Kidney capillary endothelial cell (primary cell): ENCODE results near the gene PTGIS.

ENCODE experiments used
- DNase-seq: peaks from one replicate; pipeline ENCODE4 v3.0.0-alpha.2; 2018; ENCODE audit warnings: low spot score

Gene PTGIS

DNA sequence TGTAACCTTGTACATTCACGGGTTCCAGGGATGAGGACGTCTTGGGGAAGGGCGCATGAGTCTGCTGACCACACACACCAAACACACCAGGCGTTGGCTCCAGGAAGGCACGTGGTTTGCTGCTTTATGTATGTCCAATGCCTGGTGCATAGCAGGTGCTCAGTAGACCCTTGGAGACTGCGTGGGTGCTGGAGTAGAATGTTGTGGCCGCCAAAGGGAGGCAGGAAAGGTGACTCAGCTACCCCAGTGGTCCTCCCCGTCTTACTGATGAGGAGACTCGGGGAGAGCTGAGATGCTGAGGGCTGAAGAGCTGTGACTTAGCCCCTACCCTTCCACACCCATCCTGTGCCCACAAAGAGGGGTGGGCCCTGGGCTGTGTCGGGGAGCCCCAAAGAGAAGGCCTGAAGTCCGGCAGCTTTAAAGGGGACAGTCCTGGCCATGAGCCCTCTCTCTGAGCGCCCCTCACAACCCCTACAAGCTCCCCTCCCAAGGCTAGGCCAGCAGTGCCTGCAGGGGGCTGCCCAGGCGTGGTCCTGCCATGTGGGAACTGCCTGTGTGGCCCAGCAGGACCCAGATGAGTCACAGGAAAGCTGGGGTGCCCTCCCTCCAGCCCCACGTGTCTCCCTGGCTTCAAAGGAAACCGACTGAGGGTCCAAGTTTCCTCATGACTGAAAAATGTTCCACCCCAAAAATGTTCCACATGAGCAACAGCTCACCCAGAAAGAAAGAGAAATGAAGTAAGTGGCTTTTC lies 28.0 kb upstream of the PTGIS start:
- no peak for DNase-seq

DNA sequence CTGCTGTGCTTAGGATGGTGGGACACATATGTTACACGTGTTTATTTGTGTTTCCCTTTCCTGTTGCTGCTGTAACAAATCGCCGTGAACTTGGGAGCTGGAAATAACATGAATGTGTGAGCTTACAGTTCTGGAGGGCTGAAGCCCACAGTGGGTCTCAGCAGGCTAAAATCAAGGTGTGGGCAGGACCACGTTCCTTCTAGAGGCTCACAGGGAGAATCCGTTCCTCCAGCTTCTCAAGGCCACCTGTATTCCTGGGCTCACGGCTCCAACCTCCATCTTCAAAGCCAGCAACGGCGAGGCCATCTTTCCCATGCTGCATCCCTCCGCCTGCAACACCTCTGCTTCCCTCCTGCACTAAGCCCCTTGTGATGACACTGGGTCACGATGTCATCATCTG lies 27.4 kb upstream of the PTGIS start:
- DNase-seq = no peak

DNA sequence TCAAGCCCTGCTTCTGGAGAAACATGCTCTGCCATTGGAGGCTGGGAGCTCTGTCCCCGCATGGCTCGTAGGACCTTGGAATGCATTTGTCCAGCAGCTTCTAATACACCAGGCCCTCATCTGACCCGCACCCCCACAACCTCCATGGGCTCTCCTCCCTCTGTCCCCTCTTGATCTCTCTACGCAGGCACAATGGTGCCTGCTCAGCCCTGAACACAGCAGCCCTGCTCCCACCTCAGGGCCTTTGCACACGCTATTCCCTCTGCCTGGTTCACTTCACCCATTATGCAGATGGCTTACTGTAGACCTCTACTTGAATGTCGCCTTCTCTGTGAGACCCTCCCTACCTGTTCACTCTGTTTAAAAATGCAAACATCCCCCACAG lies 27.0 kb upstream of the PTGIS start:
- no peak for DNase-seq

DNA sequence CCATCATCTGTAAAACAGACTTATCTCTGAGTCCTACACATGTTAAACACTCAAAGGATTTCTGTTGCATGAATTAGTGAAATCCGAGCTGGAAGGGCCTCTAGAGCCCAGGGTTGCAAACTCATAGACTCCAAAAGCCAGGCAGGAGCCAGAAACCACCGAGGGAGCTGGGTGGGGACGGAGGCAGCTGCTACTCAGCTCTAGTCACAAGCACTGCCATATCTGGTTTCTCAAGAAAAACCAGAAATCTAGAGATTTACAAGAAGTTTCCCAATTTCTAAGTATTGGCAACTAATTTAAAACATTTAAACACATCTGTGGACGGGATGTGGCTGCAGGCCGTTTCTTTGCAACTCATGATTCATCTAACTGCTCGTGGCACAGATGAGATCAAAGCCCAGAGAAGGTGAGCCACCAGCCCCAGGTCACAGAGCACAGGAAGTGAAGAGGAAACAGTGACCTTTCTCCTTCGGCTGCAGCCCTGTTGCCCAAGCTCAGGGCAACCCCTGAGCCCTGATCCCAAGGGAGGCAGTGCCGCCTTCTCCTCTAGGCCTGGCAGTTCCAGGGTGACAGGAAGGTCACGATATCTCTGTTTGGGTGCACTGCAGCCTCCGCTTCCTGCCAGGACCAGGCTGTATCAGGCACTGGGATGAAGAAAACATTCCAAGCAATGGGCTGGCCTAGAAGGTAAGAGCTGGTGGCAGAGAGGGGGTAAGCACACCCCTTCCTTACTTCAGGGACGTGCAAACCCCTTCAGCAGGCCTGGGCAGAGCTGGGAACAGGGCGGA lies 26.4 kb upstream of the PTGIS start:
- DNase-seq = no peak

DNA sequence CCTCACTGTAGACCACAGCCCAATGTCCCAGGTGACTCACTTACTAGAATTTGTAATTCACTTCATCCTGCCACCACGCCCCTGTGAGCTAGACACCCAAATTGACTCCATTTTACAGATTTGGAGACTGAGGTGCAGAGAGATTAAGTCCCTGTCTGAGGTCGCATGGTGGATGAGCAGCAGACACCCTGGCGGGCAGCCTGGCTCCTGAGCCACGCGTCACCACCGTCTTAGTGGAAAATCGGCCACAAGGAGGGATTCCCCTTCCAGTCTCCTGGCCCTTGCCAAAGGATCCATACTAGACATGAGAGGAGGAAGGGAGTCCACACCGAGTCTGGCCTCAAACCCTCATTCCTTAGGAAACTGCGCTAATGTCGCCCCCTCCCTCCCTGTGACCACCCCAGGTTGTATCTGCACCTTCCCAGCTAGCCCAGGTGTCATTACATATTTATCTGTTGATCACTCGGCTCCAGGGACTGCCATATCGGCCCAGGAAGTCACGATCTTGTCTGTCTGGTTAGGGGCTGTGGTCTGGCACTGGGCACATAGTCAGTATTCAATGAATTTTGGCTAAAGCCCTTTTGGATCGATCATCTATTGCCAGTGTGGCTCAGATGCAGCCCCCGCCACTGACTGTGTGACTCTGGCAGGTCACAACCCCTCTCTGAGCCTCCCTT lies 25.7 kb upstream of the PTGIS start:
- DNase-seq = no peak

DNA sequence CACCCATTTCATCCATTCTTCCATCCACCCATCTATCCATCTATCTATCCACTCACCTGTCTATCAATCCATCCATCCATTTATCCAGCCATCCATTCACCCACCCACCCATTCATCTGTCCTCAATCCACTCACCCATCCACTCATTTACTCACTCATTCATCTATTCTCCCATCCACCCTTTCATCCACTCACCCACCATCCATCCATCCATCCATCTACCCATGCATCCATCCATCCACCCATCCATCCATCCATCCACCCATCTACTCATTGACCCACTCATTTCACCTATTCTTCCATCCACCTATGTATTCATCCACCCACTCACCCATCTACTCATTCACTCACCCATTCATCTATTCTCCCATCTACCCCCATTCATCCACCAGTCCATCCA lies 24.2 kb upstream of the PTGIS start:
- no peak for DNase-seq

- DNase-seq = no peak
These were observed 23.4 kb upstream of the PTGIS start for GRCh38 chr20:49591217-49591865.

DNA sequence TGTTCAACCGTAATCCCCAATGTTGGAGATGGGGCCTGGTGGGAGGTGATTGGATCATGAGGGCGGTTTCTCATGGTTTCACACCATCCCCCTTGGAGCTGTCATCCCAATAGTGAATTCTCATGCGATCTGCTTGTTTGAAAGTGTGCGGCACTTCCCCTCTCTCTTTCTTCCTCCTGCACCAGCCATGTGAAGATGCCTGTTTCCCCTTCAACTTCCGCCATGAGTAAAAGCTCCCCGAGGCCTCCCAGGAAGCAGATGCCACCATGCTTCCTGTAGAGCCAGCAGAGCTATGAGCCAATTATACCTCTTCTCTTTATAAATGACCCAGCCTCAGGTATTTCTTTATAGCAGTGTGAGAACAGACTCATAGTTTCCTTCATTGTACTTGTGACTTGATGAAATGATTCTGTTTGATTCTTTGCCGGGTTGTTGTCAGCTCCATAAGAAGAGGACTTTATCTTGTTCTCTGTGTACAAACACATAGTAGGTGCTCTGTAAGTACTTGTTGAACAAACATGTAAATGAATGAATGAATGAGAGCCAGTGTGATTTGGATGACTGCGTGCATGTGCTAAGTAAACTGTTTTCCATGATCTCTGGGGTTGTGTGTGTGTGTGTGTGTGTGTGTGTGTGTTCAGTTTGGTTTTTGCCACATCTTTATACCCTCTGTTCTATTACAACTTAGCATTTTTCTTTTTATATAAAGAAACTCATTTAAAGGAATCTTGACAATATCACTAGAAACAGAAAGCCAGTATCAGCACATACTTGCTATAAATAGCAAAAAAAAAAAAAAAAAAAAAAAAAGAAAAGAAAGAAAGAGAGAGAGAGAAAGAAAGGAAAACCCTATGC lies 22.5 kb upstream of the PTGIS start:
- no peak for DNase-seq

DNA sequence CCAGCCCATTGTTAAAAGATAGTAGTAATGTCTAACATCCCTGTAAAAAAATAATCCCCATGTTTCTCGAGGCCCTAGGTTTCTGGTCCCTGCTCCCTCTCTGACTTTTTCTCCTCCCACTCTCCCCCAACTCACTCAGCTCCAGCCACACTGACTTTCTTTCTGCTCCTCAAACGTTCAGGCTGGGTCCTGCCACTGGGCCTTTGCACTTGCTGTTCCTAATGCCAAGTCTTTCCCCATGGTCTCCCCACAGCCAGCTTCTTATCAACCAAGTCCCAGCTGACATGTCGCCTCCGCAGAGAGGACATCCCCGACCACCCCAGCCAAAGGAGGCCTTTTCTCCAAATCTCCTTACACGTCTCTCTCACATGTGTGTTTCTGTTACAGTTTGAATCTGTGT lies 21.8 kb upstream of the PTGIS start:
- DNase-seq = no peak

DNA sequence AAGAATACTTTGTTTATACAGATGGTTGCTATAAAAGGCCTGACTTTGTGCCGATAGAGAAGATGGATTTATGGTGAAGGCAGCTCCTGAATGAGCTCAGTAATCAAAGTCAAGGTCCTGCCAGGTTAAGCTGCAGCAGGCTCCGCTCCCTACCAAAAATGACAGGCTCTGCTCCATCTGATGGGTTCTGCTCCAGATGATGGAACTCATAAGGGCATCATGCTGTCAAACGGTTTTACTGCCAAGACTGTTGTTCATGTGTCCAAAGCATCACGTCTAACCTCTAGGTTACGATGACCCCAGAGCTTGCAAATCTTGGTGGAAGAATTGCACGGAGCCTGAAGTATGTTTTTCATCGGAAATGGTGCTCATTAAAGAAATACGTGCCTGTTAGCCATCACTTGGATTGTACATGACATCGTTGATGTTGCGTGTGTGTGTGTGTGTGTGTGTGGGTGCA lies 19.2 kb upstream of the PTGIS start:
- no peak for DNase-seq

DNA sequence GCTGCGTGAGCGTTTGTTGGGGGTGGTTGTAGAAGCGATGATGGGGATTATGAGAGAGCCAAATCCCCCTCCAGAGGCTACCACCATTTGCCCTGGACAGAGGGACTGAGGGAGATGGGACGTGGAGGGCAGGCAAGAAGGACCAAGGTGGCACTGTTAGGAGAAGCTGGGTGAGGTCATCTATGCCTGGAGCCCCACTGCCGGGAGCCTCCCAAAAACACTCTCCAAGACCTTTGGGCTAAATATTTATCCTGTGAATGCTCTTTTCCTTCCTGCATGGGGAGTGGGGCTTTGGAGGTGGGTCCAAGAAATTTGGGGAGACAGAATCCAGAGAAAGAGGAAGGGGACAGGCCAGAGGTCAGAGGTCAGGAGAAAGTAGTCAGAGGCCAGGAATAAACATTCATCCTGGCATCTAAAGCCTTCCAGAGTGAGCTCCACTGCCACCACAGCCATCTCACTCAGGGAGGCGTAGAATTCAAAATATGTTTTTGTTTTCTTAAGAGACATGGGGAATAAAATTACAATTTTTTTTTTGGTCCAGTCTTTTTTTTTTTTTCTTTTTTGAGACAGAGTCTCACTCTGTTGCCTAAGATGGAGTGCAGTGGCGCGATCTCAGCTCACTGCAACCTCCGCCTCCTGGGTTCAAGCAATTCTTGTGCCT lies 17.8 kb upstream of the PTGIS start:
- no peak for DNase-seq

DNA sequence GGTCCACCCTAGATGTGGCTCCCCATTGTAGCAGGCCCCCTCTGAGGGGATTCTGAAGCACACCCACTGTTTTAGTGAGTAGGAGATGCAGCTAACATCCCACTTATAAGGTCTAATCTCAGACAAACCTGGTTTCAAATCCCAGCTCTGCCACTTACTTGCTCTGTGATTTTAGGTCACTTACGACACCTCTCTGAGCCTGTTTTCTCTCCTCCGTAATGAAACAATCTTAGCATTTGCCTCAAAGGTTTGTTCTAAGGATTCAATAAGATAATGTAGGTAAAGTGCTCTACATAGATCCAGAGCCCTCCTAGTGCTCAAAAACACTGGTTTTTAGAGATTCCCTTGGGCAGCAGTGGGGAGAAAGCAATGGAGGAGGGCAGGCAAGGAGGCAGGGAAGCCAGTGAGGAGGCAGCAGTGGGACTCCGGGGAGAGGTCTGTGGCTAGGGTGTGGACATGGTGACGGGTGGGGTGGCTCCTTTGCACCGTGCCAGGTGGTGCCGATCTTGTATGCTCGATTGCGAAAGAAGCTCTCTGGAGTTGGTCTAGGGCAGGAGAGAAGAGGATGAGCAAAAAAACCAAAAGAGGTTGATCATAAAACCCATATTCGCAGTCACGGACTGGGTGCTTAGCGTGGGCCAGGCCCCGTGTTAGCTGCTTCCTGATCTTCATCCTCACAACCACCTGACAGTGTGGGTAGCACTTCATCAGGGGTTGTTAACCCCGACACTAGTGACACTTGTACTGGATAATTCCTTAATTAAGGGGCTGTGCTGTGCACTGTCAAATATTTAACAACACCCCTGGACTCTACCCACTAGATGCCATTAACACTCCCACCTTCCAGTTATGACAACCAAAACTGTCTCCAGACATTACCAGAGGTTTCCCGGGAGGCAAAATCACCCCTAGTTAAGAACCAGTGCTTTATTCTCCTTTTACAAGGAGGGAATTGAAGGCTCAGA lies 16.8 kb upstream of the PTGIS start:
- DNase-seq = no peak

DNA sequence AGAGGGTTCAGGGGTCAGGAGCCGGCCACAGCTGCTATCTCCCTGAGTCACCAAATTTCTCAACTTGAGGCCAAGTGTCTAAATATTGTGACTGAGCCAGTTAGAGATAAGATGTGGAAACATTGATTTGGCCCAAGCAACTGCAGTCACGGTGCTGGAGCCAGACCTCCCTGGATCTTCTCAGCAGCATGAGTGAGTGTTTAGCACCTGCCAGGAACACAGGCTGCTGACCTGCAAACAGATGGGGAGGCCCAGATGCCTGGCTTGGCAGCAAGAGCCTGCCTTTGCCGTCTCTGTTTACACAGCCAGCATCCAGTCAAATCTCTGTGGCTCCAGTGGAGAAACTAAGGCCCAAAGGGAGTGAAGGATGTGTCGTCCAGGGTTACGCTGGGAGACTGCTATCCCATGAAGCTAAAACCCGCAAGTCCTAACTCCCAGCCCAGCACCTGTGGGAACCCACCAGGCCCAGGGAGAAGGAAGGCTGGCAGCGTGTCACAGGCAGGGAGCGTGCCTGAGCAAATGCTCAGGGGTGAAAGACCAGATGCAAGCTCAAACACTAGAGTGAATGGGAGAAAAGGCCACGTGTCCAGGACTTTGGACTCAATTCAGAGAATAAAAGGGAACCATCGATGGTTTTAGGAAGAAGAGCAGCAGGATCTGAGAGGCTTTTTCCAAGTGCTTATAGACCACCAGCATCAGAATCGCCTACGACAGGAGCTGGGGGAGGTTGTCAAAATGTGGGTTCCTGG lies 15.9 kb upstream of the PTGIS start:
- no peak for DNase-seq

- no peak for DNase-seq
These were observed 15.4 kb upstream of the PTGIS start for GRCh38 chr20:49583343-49583668.

GRCh38 chr20:49582413-49583334 lies 14.7 kb upstream of the PTGIS start:
- DNase-seq = no peak

DNA sequence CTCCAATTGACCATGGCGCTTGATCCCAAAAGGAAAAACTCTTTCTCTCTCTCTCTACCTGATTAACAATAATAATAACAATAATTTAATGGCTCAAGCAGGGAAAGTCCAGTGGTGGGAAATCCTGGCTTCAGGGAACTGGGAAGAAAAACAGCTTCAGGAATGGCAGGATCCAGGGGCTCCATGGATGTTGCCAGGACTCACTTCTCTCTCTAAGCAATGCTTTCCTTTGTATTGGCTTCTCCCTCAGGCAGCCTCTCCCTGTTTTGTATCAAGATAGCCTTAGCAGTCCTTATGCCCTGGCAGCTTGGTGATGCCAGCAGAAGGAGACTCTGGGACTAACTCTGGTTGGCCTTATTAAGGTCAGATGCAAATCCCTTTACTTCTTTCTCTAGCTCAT lies 13.5 kb upstream of the PTGIS start:
- no peak for DNase-seq

DNA sequence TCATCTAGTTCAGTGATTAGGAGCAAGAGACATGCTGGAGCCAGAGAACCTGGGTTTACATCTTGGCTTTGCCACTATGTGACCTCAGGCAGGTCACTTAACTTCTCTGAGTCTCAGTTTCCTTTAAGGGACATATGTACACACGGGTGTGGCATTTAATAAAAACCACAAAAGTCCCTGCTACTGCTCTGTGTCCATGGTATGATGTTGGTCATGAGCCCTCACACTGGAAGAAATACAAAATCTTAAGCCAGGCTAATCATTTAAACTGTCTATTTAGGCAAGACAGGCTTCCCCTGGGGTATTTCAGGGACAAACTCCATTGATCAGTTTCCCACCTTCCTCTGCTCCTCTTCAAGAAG lies 12.9 kb upstream of the PTGIS start:
- no peak for DNase-seq
